Peyer's patch (tissue), 4 donors: ENCODE measurements around the gene KLHL6. TPM values are rescaled to one million over a fixed set of nuclear protein-coding genes. Genes with fewer than 3 reads are reported as not detected.
A peak's percentile ranks its signal among the peaks of the same experiment; 100 is the strongest.

Experiments
- DNase-seq, 3 donors: peaks; one replicate each; pipeline ENCODE4 v3.0.0-alpha.2; 2017 to 2019
- H3K27ac ChIP-seq, 4 donors: fragments of 200-600 bp; sonication (generic); one replicate each; pipeline ENCODE4 v1.5.1; 2016 to 2019
- H3K27me3 ChIP-seq, 2 donors: fragments of 200-600 bp; sonication (generic); one replicate each; pipeline ENCODE4 v1.5.1; 2019
- H3K36me3 ChIP-seq, 3 donors: fragments of 200-600 bp; sonication (generic); one replicate each; pipeline ENCODE4 v1.5.1; 2016 to 2019
- H3K4me1 ChIP-seq, 4 donors: fragments of 200-600 bp; sonication (generic); one replicate each; pipeline ENCODE4 v1.5.1; 2016 to 2019
- H3K4me3 ChIP-seq, 4 donors: fragments of 200-600 bp; sonication (generic); 1 replicate in 3 of 4; 2 replicates in 1 of 4; pipeline ENCODE4 v1.5.1; 2016 to 2019; ENCODE audit warnings: mild to moderate bottlenecking in 1 of 4
- H3K9me3 ChIP-seq, 4 donors: fragments of 200-600 bp; sonication (generic); one replicate each; pipeline ENCODE4 v1.5.1; 2016 to 2019; ENCODE audit warnings: mild to moderate bottlenecking in 1 of 4
- CTCF ChIP-seq, 6 experiments: fragments of 450-650 bp in 4 of 6; fragments of 200-600 bp in 2 of 6; sonication (generic) in 1 of 6; IDR thresholded peaks; one replicate each; pipeline ENCODE4 v1.5.1; 2017 to 2019; ENCODE audit warnings: antibody characterized with exemption in 6 of 6, mild to moderate bottlenecking in 3 of 6, moderate library complexity in 1 of 6
- POLR2A ChIP-seq, 2 donors: fragments of 450-650 bp; IDR thresholded peaks; one replicate each; pipeline ENCODE4 v1.5.1; 2017; ENCODE audit warnings: antibody characterized with exemption in 2 of 2, mild to moderate bottlenecking in 2 of 2, moderate library complexity in 2 of 2
- total RNA-seq, 4 donors: library from RNA; depleted of rRNA; stranded (reverse); fragments of >200 nt; gene quantifications; one replicate each; pipeline ENCODE4 v1.1.0, GENCODE V29; 2016

Gene KLHL6
- total RNA-seq, 4 donors from 2014 or later = 1.6 to 53.6 (median 4.9) TPM

DNA sequence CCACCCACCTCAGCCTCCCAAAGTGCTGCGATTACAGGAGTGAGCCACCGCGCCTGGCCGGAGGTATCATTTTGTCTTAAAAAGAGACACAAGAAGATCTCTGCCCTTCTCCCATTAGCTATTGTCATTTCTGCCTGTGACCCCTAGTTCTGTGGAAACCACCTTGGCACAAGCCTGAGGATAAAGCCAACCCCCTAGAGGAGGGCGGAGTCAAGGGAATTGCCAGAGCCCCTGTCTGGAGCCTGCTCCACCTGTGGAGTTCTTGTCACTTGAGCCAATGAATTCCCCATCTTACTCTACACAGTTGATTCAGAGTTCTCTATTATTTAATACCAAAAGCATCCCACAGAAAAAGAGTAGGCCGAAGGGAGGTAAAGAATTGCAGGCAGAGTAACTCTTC, 34.9 kb upstream of the KLHL6 start:
- Histone ChIP-seq H3K4me1 (peaks cover 0 to 4% (median 0%) of the 10 kb centered on the region in 4 donors), H3K27me3 (no peaks in the 10 kb centered on the region), H3K36me3 (no peaks in the 10 kb centered on the region), H3K9me3 (no peaks in the 10 kb centered on the region), H3K4me3 (no peak overlapping the region), H3K27ac (no peak overlapping the region)
- DNase-seq = no peak
- TF ChIP-seq POLR2A (IDR thresholded peaks at IDR 0.05) (no peak), CTCF (IDR thresholded peaks at IDR 0.05) (no peak)

- no peaks in the 10 kb centered on the region for H3K27me3 ChIP-seq
- H3K9me3 ChIP-seq = no peaks in the 10 kb centered on the region
- H3K27ac ChIP-seq = peak overlapping the region in 1 of 4 donors; percentile 17
- TF ChIP-seq CTCF (IDR thresholded peaks at IDR 0.05) (no peak), POLR2A (IDR thresholded peaks at IDR 0.05) (no peak)
- no peak for DNase-seq
- H3K36me3 ChIP-seq = no peaks in the 10 kb centered on the region
- H3K4me3 ChIP-seq = no peak overlapping the region
- H3K4me1 ChIP-seq = peaks cover 0 to 19% (median 5%) of the 10 kb centered on the region in 4 donors
These were observed 31.8 kb upstream of the KLHL6 start for GRCh38 chr3:183587336-183587735.

GRCh38 chr3:183586477-183586876, 31.0 kb upstream of the KLHL6 start:
- no peak for TF ChIP-seq POLR2A (IDR thresholded peaks at IDR 0.05)
- TF ChIP-seq CTCF (IDR thresholded peaks at IDR 0.05) = no peak

DNA sequence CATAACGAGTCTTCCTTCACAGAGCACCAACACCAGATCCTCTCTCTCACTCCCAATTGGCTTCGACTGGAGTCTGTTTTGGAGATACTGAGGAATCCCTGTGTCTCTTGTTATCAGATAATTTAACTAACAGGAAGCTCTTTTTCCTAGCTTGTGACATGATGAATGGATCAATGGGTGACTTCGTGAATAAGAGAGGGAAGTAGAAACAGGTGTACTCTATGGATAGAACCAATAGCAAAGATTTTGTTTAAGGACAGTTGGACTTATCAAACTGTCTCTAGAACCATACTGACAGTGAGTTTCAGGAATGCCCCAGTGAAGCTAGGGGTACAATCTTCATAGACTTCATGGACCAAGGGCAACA, 29.4 kb upstream of the KLHL6 start:
- Histone ChIP-seq H3K4me1 (peaks cover 0 to 22% (median 4%) of the 10 kb centered on the region in 4 donors), H3K36me3 (no peaks in the 10 kb centered on the region), H3K4me3 (no peak overlapping the region), H3K27ac (peak overlapping the region in 2 of 4 donors; percentile 26 to 55), H3K9me3 (no peaks in the 10 kb centered on the region), H3K27me3 (no peaks in the 10 kb centered on the region)
- no peak for TF ChIP-seq CTCF (IDR thresholded peaks at IDR 0.05)
- TF ChIP-seq POLR2A (IDR thresholded peaks at IDR 0.05) = no peak
- no peak for DNase-seq

More at GRCh38 chr3:183586477-183586876, 31.0 kb upstream of the KLHL6 start:
- no peaks in the 10 kb centered on the region for H3K36me3 ChIP-seq
- no peaks in the 10 kb centered on the region for H3K27me3 ChIP-seq
- no peak overlapping the region for H3K27ac ChIP-seq
- H3K4me3 ChIP-seq = no peak overlapping the region
- DNase-seq = no peak
- no peaks in the 10 kb centered on the region for H3K9me3 ChIP-seq
- H3K4me1 ChIP-seq = peaks cover 0 to 19% (median 4%) of the 10 kb centered on the region in 4 donors

GRCh38 chr3:183584246-183584913, 28.9 kb upstream of the KLHL6 start:
- TF ChIP-seq CTCF (IDR thresholded peaks at IDR 0.05) (no peak), POLR2A (IDR thresholded peaks at IDR 0.05) (no peak)
- Histone ChIP-seq H3K4me1 (peaks cover 0 to 22% (median 4%) of the 10 kb centered on the region in 4 donors), H3K36me3 (no peaks in the 10 kb centered on the region), H3K4me3 (no peak overlapping the region), H3K27me3 (no peaks in the 10 kb centered on the region), H3K27ac (peak overlapping the region in 2 of 4 donors; percentile 26 to 55), H3K9me3 (no peaks in the 10 kb centered on the region)
- DNase-seq = no peak
